Measurements from ENCODE around the gene TMOD2.

The TMOD2 gene

GRCh38 chr15:51841406-51842040, 90.1 kb downstream of the TMOD2 start:
- no peak overlapping the region for H3K27ac Mint-ChIP-seq
- no peaks in the 10 kb centered on the region for H3K27me3 Mint-ChIP-seq
- ATAC-seq (no peak), DNase-seq (no peak)
- no peaks in the 10 kb centered on the region for H3K9me3 Mint-ChIP-seq
- peak overlapping the region; percentile 37 to 44 for H3K4me3 Mint-ChIP-seq
- H3K4me1 Mint-ChIP-seq: peaks cover 74% of the 10 kb centered on the region

GRCh38 chr15:51842265-51842664, 90.9 kb downstream of the TMOD2 start:
- H3K9me3 Mint-ChIP-seq: no peaks in the 10 kb centered on the region
- H3K27me3 Mint-ChIP-seq: no peaks in the 10 kb centered on the region
- H3K27ac Mint-ChIP-seq: no peak overlapping the region
- DNase-seq (no peak), ATAC-seq (peak; percentile 64)
- peaks cover 74% of the 10 kb centered on the region for H3K4me1 Mint-ChIP-seq
- H3K4me3 Mint-ChIP-seq: peak overlapping the region; percentile 40 to 48

GRCh38 chr15:51842852-51843737, 91.7 kb downstream of the TMOD2 start:
- DNase-seq: no peak
- ATAC-seq: peak; percentile 62
- no peaks in the 10 kb centered on the region for H3K27me3 Mint-ChIP-seq
- H3K9me3 Mint-ChIP-seq: no peaks in the 10 kb centered on the region
- H3K4me3 Mint-ChIP-seq: no peak overlapping the region
- H3K4me1 Mint-ChIP-seq: peaks cover 73% of the 10 kb centered on the region
- H3K27ac Mint-ChIP-seq: peak overlapping the region in 1 of 2 donors; percentile 35

- Mint-ChIP-seq H3K4me1 (peaks cover 76% of the 10 kb centered on the region), H3K9me3 (no peaks in the 10 kb centered on the region), H3K4me3 (no peak overlapping the region), H3K27ac (no peak overlapping the region), H3K27me3 (no peaks in the 10 kb centered on the region)
- no peak for DNase-seq
- no peak for ATAC-seq
Measured at GRCh38 chr15:51844747-51845426, 93.5 kb downstream of the TMOD2 start.

GRCh38 chr15:51846066-51846462, 94.7 kb downstream of the TMOD2 start:
- no peak for ATAC-seq
- Mint-ChIP-seq H3K4me3 (peak overlapping the region in 1 of 2 donors; percentile 57), H3K4me1 (peaks cover 78% of the 10 kb centered on the region)

GRCh38 chr15:51846463-51847230, 95.2 kb downstream of the TMOD2 start:
- Mint-ChIP-seq H3K4me3 (peak overlapping the region; percentile 19 to 57), H3K9me3 (no peaks in the 10 kb centered on the region), H3K4me1 (peaks cover 74% of the 10 kb centered on the region), H3K27ac (peak overlapping the region in 1 of 2 donors; percentile 61), H3K27me3 (no peaks in the 10 kb centered on the region)
- ATAC-seq (peak; percentile 39), DNase-seq (no peak)

More at GRCh38 chr15:51846066-51846462, 94.7 kb downstream of the TMOD2 start:
- Mint-ChIP-seq H3K27ac (no peak overlapping the region), H3K27me3 (no peaks in the 10 kb centered on the region), H3K9me3 (no peaks in the 10 kb centered on the region)
- DNase-seq: no peak

GRCh38 chr15:51848811-51849210, 97.4 kb downstream of the TMOD2 start:
- Mint-ChIP-seq H3K4me1 (peaks cover 72% of the 10 kb centered on the region), H3K27me3 (no peaks in the 10 kb centered on the region), H3K27ac (no peak overlapping the region), H3K4me3 (no peak overlapping the region), H3K9me3 (no peaks in the 10 kb centered on the region)
- ATAC-seq (no peak), DNase-seq (no peak)

GRCh38 chr15:51849860-51850259, 98.5 kb downstream of the TMOD2 start:
- no peaks in the 10 kb centered on the region for H3K9me3 Mint-ChIP-seq
- no peaks in the 10 kb centered on the region for H3K27me3 Mint-ChIP-seq
- ATAC-seq (no peak), DNase-seq (no peak)
- H3K27ac Mint-ChIP-seq: no peak overlapping the region
- no peak overlapping the region for H3K4me3 Mint-ChIP-seq
- H3K4me1 Mint-ChIP-seq: peaks cover 71% of the 10 kb centered on the region

- H3K4me3 Mint-ChIP-seq: no peak overlapping the region
- no peak for ATAC-seq
- H3K27ac Mint-ChIP-seq: no peak overlapping the region
- no peaks in the 10 kb centered on the region for H3K27me3 Mint-ChIP-seq
- no peak for DNase-seq
- peaks cover 0 to under 1% of the 10 kb centered on the region in 2 donors for H3K9me3 Mint-ChIP-seq
- H3K4me1 Mint-ChIP-seq: peaks cover 52% of the 10 kb centered on the region
Measured at GRCh38 chr15:51853998-51854397, 102.6 kb downstream of the TMOD2 start.

GRCh38 chr15:51855612-51856011, 104.2 kb downstream of the TMOD2 start:
- H3K4me3 Mint-ChIP-seq: no peak overlapping the region
- peaks cover 53% of the 10 kb centered on the region for H3K4me1 Mint-ChIP-seq
- ATAC-seq (no peak), DNase-seq (no peak)
- no peaks in the 10 kb centered on the region for H3K27me3 Mint-ChIP-seq
- H3K9me3 Mint-ChIP-seq: peaks cover 4 to 8% of the 10 kb centered on the region in 2 donors
- H3K27ac Mint-ChIP-seq: no peak overlapping the region

GRCh38 chr15:51856714-51857380, 105.5 kb downstream of the TMOD2 start:
- DNase-seq (no peak), ATAC-seq (no peak)
- peaks cover 56% of the 10 kb centered on the region for H3K4me1 Mint-ChIP-seq
- no peak overlapping the region for H3K4me3 Mint-ChIP-seq
- peaks cover 4 to 8% of the 10 kb centered on the region in 2 donors for H3K9me3 Mint-ChIP-seq
- H3K27ac Mint-ChIP-seq: no peak overlapping the region
- H3K27me3 Mint-ChIP-seq: no peaks in the 10 kb centered on the region

- H3K4me1 Mint-ChIP-seq: peaks cover 66% of the 10 kb centered on the region
- DNase-seq: peak; percentile 19 to 66
- peaks cover 4 to 8% of the 10 kb centered on the region in 2 donors for H3K9me3 Mint-ChIP-seq
- H3K27me3 Mint-ChIP-seq: no peaks in the 10 kb centered on the region
- peak overlapping the region; percentile 52 to 70 for H3K4me3 Mint-ChIP-seq
- H3K27ac Mint-ChIP-seq: peak overlapping the region; percentile 51 to 75
- peak; percentile 98 for ATAC-seq
Measured at GRCh38 chr15:51861557-51862359, 110.4 kb downstream of the TMOD2 start.

- Mint-ChIP-seq H3K27ac (no peak overlapping the region), H3K4me3 (peak overlapping the region; percentile 10 to 28), H3K4me1 (peaks cover 61% of the 10 kb centered on the region), H3K9me3 (peaks cover 4 to 8% of the 10 kb centered on the region in 2 donors), H3K27me3 (no peaks in the 10 kb centered on the region)
- ATAC-seq (no peak), DNase-seq (no peak)
Measured at GRCh38 chr15:51863131-51863530, 111.7 kb downstream of the TMOD2 start.

Measured in stimulated activated naive CD8-positive, alpha-beta T cell treated with anti-CD3 and anti-CD28 coated beads, Interleukin-15, amount 100 ng/mL, for 72 hours (primary cell).